CD4-positive, alpha-beta T cell (primary cell): ENCODE results near the gene MLYCD. TPM values are rescaled to one million over a fixed set of nuclear protein-coding genes. Genes with fewer than 3 reads are reported as not detected.

Experiments
- ATAC-seq: fragments of 200-7000 bp; cut with Tn5 transposase; one replicate; pipeline ENCODE4 v1.10.0; 2022; ENCODE audit warnings: mild to moderate bottlenecking; ENCODE audit not compliant: poor library complexity
- CTCF ChIA-PET: fragments of 350-600 bp; sonication (Branson Sonifier 250); formaldehyde crosslinking; loops from one replicate; lab custom pipeline; 2021; ENCODE audit warnings: antibody characterized with exemption, inconsistent platforms; lab: Charles Lee
- POLR2A ChIA-PET: fragments of 350-600 bp; sonication (Branson Sonifier 250); formaldehyde crosslinking; loops from one replicate; lab custom pipeline; 2021; ENCODE audit warnings: antibody characterized with exemption, inconsistent platforms; lab: Charles Lee
- DNase-seq, 14 experiments: peaks; one replicate each; pipeline ENCODE4 v3.0.0-alpha.2; 2013 to 2020; ENCODE audit warnings: mixed read lengths in 2 of 14
- H3K27ac ChIP-seq, 2 donors: one replicate each; pipeline versions ENCODE4 v1.5.1 to v1.7.0; 2013; ENCODE audit warnings: low read length in 2 of 2, low read depth in 1 of 2, mild to moderate bottlenecking in 1 of 2
- H3K27me3 ChIP-seq, 2 experiments: 1 replicate in 1 of 2; 2 replicates in 1 of 2; pipeline versions ENCODE4 v1.6.1 to v1.7.0; 2013; ENCODE audit warnings: low read length in 2 of 2, control low read depth in 1 of 2, mild to moderate bottlenecking in 1 of 2, moderate library complexity in 1 of 2; ENCODE audit not compliant: insufficient read depth in 2 of 2, control insufficient read depth in 1 of 2
- H3K36me3 ChIP-seq: one replicate; pipeline ENCODE4 v1.6.1; 2013; ENCODE audit warnings: low read length, control low read depth; ENCODE audit not compliant: insufficient read depth
- H3K4me1 ChIP-seq: one replicate; pipeline ENCODE4 v1.6.1; 2013; ENCODE audit warnings: low read length, control low read depth; ENCODE audit not compliant: insufficient read depth
- H3K4me3 ChIP-seq: one replicate; pipeline ENCODE4 v1.5.1; 2013; ENCODE audit warnings: mild to moderate bottlenecking, low read length, moderate library complexity
- H3K9me3 ChIP-seq, 2 experiments: 1 replicate in 1 of 2; 2 replicates in 1 of 2; pipeline versions ENCODE4 v1.6.1 to v1.7.0; 2013; ENCODE audit warnings: low read length in 2 of 2, mild to moderate bottlenecking in 2 of 2, control low read depth in 1 of 2, moderate library complexity in 1 of 2; ENCODE audit not compliant: control insufficient read depth in 1 of 2, insufficient read depth in 1 of 2
- H3K27ac Mint-ChIP-seq: one replicate; pipeline ENCODE4 v1.8.0; 2020; ENCODE audit warnings: mixed read lengths
- H3K27me3 Mint-ChIP-seq: one replicate; pipeline ENCODE4 v1.8.0; 2021; ENCODE audit warnings: mixed read lengths
- H3K36me3 Mint-ChIP-seq: one replicate; pipeline ENCODE4 v1.8.0; 2021; ENCODE audit warnings: low read depth, mixed read lengths
- H3K4me1 Mint-ChIP-seq: one replicate; pipeline ENCODE4 v1.8.0; 2021; ENCODE audit warnings: low read depth, mixed read lengths
- H3K4me3 Mint-ChIP-seq: one replicate; pipeline ENCODE4 v1.8.0; 2020; ENCODE audit warnings: mild to moderate bottlenecking, mixed read lengths
- H3K9me3 Mint-ChIP-seq: one replicate; pipeline ENCODE4 v1.8.0; 2020; ENCODE audit warnings: mixed read lengths
- intact Hi-C, 2 experiments: fragments of 100-400 bp; cut with DNase I in 1 of 2; cut with micrococcal nuclease in 1 of 2; formaldehyde crosslinking; loops; one replicate each; pipeline versions ENCODE4 v1.15.1 to v1.9.0; 2023 to 2025; cut with DNase I, micrococcal nuclease
- total RNA-seq, 174 experiments: library from RNA in 2 of 174; stranded (reverse) in 2 of 174; gene quantifications; one replicate each; pipeline ENCODE4 v1.2.3 and lab custom pipeline; 2021 to 2026
- TF ChIP-seq, protein P1 (sequence below): fragments of 200-600 bp; IDR thresholded peaks from one replicate; pipeline ENCODE4 v1.8.0; 2022; ENCODE audit warnings: antibody characterized with exemption, mild to moderate bottlenecking

Gene MLYCD
- total RNA-seq, 2 experiments from 2014 or later, result 4.7 to 5.3 TPM

DNA sequence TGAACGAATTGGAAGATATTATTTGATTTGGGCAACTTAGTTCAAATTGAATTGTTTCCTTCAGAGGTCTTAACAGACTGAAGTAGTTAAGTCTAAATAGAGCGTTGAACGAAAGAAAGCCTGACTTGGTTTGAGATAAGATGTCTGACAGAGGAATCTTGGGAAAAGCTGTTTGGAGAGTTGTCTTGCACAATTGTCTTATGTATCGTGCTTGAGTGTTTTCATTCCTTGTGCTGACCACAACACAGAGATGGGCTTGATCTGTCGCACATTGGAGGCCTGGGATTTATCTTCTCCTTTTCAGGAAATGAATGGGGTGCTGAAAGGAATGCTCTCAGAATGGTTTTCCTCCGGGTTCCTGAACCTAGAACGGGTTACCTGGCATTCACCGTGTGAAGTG is 7.8 kb downstream of the MLYCD start:
- no peak overlapping the region for H3K27ac Mint-ChIP-seq
- CTCF ChIA-PET, result no interaction called here
- no peaks in the 10 kb centered on the region for H3K4me1 ChIP-seq
- H3K27me3 Mint-ChIP-seq, result no peaks in the 10 kb centered on the region
- H3K4me3 ChIP-seq, result no peak overlapping the region
- H3K36me3 Mint-ChIP-seq, result peaks cover 63% of the 10 kb centered on the region
- H3K9me3 ChIP-seq, result no peaks in the 10 kb centered on the region
- no peaks in the 10 kb centered on the region for H3K9me3 Mint-ChIP-seq
- no peak overlapping the region for H3K27ac ChIP-seq
- H3K4me1 Mint-ChIP-seq, result peaks cover 24% of the 10 kb centered on the region
- H3K27me3 ChIP-seq, result no peaks in the 10 kb centered on the region
- intact Hi-C loops, result no loop called here
- TF ChIP-seq, protein P1, sequence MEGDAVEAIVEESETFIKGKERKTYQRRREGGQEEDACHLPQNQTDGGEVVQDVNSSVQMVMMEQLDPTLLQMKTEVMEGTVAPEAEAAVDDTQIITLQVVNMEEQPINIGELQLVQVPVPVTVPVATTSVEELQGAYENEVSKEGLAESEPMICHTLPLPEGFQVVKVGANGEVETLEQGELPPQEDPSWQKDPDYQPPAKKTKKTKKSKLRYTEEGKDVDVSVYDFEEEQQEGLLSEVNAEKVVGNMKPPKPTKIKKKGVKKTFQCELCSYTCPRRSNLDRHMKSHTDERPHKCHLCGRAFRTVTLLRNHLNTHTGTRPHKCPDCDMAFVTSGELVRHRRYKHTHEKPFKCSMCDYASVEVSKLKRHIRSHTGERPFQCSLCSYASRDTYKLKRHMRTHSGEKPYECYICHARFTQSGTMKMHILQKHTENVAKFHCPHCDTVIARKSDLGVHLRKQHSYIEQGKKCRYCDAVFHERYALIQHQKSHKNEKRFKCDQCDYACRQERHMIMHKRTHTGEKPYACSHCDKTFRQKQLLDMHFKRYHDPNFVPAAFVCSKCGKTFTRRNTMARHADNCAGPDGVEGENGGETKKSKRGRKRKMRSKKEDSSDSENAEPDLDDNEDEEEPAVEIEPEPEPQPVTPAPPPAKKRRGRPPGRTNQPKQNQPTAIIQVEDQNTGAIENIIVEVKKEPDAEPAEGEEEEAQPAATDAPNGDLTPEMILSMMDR, result no peak
- H3K36me3 ChIP-seq, result peaks cover 41% of the 10 kb centered on the region
- no peak overlapping the region for H3K4me3 Mint-ChIP-seq
- no peak for ATAC-seq
- POLR2A ChIA-PET, result no interaction called here
- DNase-seq, result no peak

DNA sequence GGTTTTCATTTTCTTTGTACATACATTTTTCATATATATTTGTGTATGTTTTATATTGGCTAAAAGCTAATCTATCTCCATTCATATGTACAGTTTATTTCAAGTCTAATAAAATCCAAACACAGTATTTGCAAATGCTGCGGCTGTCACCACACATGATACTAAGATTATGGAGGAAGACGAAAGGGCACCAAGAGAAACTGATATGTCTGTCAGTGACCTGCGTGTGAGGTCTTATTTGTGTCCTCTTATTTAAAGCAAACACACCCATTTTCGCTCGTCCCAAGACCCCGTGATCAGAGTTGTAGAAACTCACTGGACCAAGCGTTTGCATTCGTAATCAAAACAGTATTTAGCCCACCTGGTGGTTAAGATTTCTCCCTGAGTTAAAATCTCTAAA is 8.2 kb downstream of the MLYCD start:
- DNase-seq, result no peak
- no peak overlapping the region for H3K4me3 ChIP-seq
- ChIA-PET POLR2A (no interaction called here), CTCF (no interaction called here)
- peaks cover 67% of the 10 kb centered on the region for H3K36me3 Mint-ChIP-seq
- H3K27ac ChIP-seq, result no peak overlapping the region
- H3K9me3 ChIP-seq, result no peaks in the 10 kb centered on the region
- ATAC-seq, result no peak
- H3K4me1 ChIP-seq, result no peaks in the 10 kb centered on the region
- H3K27ac Mint-ChIP-seq, result no peak overlapping the region
- no peak overlapping the region for H3K4me3 Mint-ChIP-seq
- H3K36me3 ChIP-seq, result peaks cover 45% of the 10 kb centered on the region
- H3K27me3 Mint-ChIP-seq, result no peaks in the 10 kb centered on the region
- peaks cover 20% of the 10 kb centered on the region for H3K4me1 Mint-ChIP-seq
- no peaks in the 10 kb centered on the region for H3K27me3 ChIP-seq
- no peaks in the 10 kb centered on the region for H3K9me3 Mint-ChIP-seq
- intact Hi-C loops, result no loop called here
- TF ChIP-seq, protein P1, result no peak

DNA sequence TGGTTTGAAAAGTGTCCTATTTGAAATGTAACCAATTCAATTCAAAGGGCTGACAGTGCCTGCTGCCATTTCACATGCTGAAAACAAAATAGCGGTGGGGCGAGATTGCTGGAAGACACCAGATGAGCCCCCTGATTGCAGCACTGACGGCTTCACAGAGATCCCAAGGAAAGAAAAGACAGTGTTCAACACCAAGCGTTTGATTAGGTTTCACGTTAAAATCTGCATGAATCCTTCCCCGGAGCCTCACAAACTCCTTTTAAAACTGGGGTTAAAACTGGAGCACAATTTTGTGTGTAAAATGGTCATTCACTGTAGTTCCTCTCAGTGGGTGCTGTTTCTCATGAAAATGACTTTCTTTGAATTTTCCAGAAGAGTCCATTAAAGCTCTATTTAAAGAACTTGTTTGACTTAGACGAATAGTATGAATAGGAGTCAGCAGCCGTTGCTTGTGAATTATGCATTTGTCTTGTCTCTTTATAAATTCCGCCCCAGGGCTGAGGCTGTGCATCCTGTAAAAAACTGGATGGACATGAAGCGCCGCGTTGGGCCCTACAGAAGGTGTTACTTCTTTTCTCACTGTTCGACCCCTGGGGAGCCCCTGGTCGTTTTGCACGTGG is 8.8 kb downstream of the MLYCD start:
- Mint-ChIP-seq H3K4me3 (no peak overlapping the region), H3K27me3 (no peaks in the 10 kb centered on the region), H3K27ac (no peak overlapping the region), H3K9me3 (no peaks in the 10 kb centered on the region), H3K36me3 (peaks cover 74% of the 10 kb centered on the region), H3K4me1 (peaks cover 15% of the 10 kb centered on the region)
- TF ChIP-seq, protein P1, result no peak
- Histone ChIP-seq H3K9me3 (no peaks in the 10 kb centered on the region), H3K4me3 (no peak overlapping the region), H3K27me3 (no peaks in the 10 kb centered on the region), H3K36me3 (peaks cover 51% of the 10 kb centered on the region), H3K27ac (no peak overlapping the region), H3K4me1 (no peaks in the 10 kb centered on the region)
- intact Hi-C loops, result no loop called here
- ATAC-seq (no peak), DNase-seq (no peak)
- ChIA-PET CTCF (no interaction called here), POLR2A (no interaction called here)
